ENCODE measurements around the gene TRMT2A.

The TRMT2A gene

GRCh38 chr22:20099099-20099711 is 17.8 kb downstream of the TRMT2A start:
- no peak for DNase-seq

GRCh38 chr22:20096574-20097420 is 20.2 kb downstream of the TRMT2A start:
- no peak for DNase-seq

GRCh38 chr22:20095521-20095920 is 21.5 kb downstream of the TRMT2A start:
- DNase-seq, result no peak

GRCh38 chr22:20094197-20094807 is 22.7 kb downstream of the TRMT2A start:
- no peak for DNase-seq

- DNase-seq, result no peak
Observed at GRCh38 chr22:20093418-20094196, 23.4 kb downstream of the TRMT2A start.

GRCh38 chr22:20092477-20092854 is 24.6 kb downstream of the TRMT2A start:
- DNase-seq, result no peak

GRCh38 chr22:20091690-20092476 is 25.1 kb downstream of the TRMT2A start:
- DNase-seq, result no peak

GRCh38 chr22:20090730-20091240 is 26.2 kb downstream of the TRMT2A start:
- no peak for DNase-seq

GRCh38 chr22:20089977-20090729 is 26.9 kb downstream of the TRMT2A start:
- no peak for DNase-seq

GRCh38 chr22:20089226-20089976 is 27.6 kb downstream of the TRMT2A start:
- no peak for DNase-seq

GRCh38 chr22:20088263-20088648 is 28.8 kb downstream of the TRMT2A start:
- no peak for DNase-seq

- DNase-seq, result no peak
Observed at GRCh38 chr22:20087319-20088262, 29.4 kb downstream of the TRMT2A start.

GRCh38 chr22:20086763-20087162 is 30.3 kb downstream of the TRMT2A start:
- no peak for DNase-seq

GRCh38 chr22:20086101-20086599 is 30.9 kb downstream of the TRMT2A start:
- no peak for DNase-seq

GRCh38 chr22:20085651-20086050 is 31.4 kb downstream of the TRMT2A start:
- no peak for DNase-seq

GRCh38 chr22:20084547-20085413 is 32.2 kb downstream of the TRMT2A start:
- DNase-seq, result no peak

- DNase-seq, result no peak
Observed at GRCh38 chr22:20083891-20084546, 33.0 kb downstream of the TRMT2A start.

Measured in CD4-positive, alpha-beta T cell treated with Interleukin-21 for 1 hour (primary cell).